K562 (cell line): ENCODE data around the gene WWOX. TPM values are rescaled to one million over a fixed set of nuclear protein-coding genes. Genes with fewer than 3 reads are reported as not detected.

ENCODE experiments used
- ATAC-seq: fragments of 200-7000 bp; cut with Tn5 transposase; 3 replicates; pipeline ENCODE4 v1.9.1; 2020; ENCODE audit warnings: moderate library complexity
- BruUV-seq: library from RNA; stranded (reverse); fragments of 400-500 nt; replicated peaks from 2 replicates; lab custom pipeline; 2021; lab: Mats Ljungman, UMichigan
- CTCF ChIA-PET: fragments of 300-600 bp; formaldehyde crosslinking; extraction: SDS; loops from one replicate; lab custom pipeline; 2021; ENCODE audit warnings: low intra/inter-chr PET ratio; lab: Yijun Ruan, JAX
- POLR2A ChIA-PET: fragments of 300-600, 350-650 bp; sonication (Branson Sonifier 250); formaldehyde crosslinking; extraction: SDS; loops from one replicate; lab custom pipeline; 2021; ENCODE audit warnings: antibody characterized with exemption, inconsistent platforms; lab: Yijun Ruan, JAX
- DNase-seq, 4 experiments: peaks; one replicate each; pipeline versions ENCODE4 v3.0.0 to v3.0.0-alpha.2; 2011 to 2018; ENCODE audit warnings: low spot score in 3 of 4, mixed read lengths in 3 of 4; ENCODE audit errors: extremely low read depth in 1 of 4
- FAIRE-seq: peaks from 2 replicates; lab custom pipeline; 2011; peaks lifted over from hg19 to GRCh38; lab: Jason Lieb, UNC
- H2AFZ ChIP-seq: 2 replicates; pipeline ENCODE4 v1.6.0; 2011; ENCODE audit warnings: low read depth, low read length, control low read depth, inconsistent platforms
- H3K27ac ChIP-seq: fragments of 200-600 bp; 3 replicates; pipeline ENCODE4 v1.8.0; 2011; ENCODE audit warnings: low read depth, mild to moderate bottlenecking, control low read depth, inconsistent platforms, low read length, moderate library complexity, mixed read lengths; ENCODE audit errors: extremely low read depth
- H3K27me3 ChIP-seq, 2 experiments: fragments of 300-600 bp in 1 of 2; 2 replicates in 1 of 2; 3 replicates in 1 of 2; pipeline versions ENCODE4 v1.6.0 to v1.8.0; 2011; ENCODE audit warnings: inconsistent platforms in 2 of 2, low read length in 2 of 2, mild to moderate bottlenecking in 1 of 2, mixed read lengths in 1 of 2, moderate library complexity in 1 of 2; ENCODE audit not compliant: control insufficient read depth in 2 of 2, insufficient read depth in 2 of 2
- H3K36me3 ChIP-seq: fragments of 300-600 bp; 3 replicates; pipeline ENCODE4 v1.8.0; 2011; ENCODE audit warnings: mild to moderate bottlenecking, low read length, inconsistent platforms; ENCODE audit not compliant: control insufficient read depth, insufficient read depth
- H3K4me1 ChIP-seq, 2 experiments: fragments of 200-600 bp in 1 of 2; replicated peaks in 1 of 2; 2 replicates in 1 of 2; 3 replicates in 1 of 2; pipeline versions ENCODE4 v1.5.1 to v1.8.0; 2011; ENCODE audit warnings: inconsistent platforms in 2 of 2, low read length in 2 of 2, mild to moderate bottlenecking in 1 of 2, mixed read lengths in 1 of 2, moderate library complexity in 1 of 2; ENCODE audit not compliant: control insufficient read depth in 2 of 2, insufficient read depth in 2 of 2
- H3K4me2 ChIP-seq: 2 replicates; pipeline ENCODE4 v1.6.1; 2011; ENCODE audit warnings: low read length, control low read depth, inconsistent platforms, mixed read lengths; ENCODE audit not compliant: insufficient read depth
- H3K4me3 ChIP-seq: fragments of 200-600 bp; sonication (generic), shearing (Covaris generic); 2 replicates; pipeline ENCODE4 v1.5.1; 2016; ENCODE audit warnings: control low read depth, inconsistent platforms
- H3K79me2 ChIP-seq: fragments of 200-600 bp; 3 replicates; pipeline ENCODE4 v1.8.0; 2011; ENCODE audit warnings: low read length, inconsistent platforms; ENCODE audit not compliant: control insufficient read depth, insufficient read depth
- H3K9ac ChIP-seq, 2 experiments: 2 replicates each; pipeline versions ENCODE4 v1.6.0 to v1.6.1; 2011; ENCODE audit warnings: low read depth in 2 of 2, low read length in 2 of 2, control low read depth in 1 of 2, inconsistent platforms in 1 of 2, mild to moderate bottlenecking in 1 of 2, mixed read lengths in 1 of 2; ENCODE audit not compliant: insufficient read depth in 1 of 2
- H3K9me1 ChIP-seq: one replicate; pipeline ENCODE4 v1.6.0; 2011; ENCODE audit warnings: inconsistent platforms, mild to moderate bottlenecking, low read length, moderate library complexity; ENCODE audit not compliant: control insufficient read depth, insufficient read depth
- H3K9me3 ChIP-seq: replicated peaks from 2 replicates; pipeline ENCODE4 v1.5.1; 2011; ENCODE audit warnings: low read depth, low read length, inconsistent platforms; ENCODE audit not compliant: control insufficient read depth, insufficient read depth
- H4K20me1 ChIP-seq: replicated peaks from 2 replicates; pipeline ENCODE4 v1.6.1; 2011; ENCODE audit warnings: low read length, inconsistent platforms, mixed read lengths; ENCODE audit not compliant: control insufficient read depth, insufficient read depth
- MTA3 ChIP-seq: fragments of 450-650 bp; formaldehyde crosslinking; IDR thresholded peaks from 2 replicates; pipeline ENCODE4 v1.6.1; 2017; ENCODE audit warnings: mild to moderate bottlenecking, borderline replicate concordance
- SMAD4 ChIP-seq: fragments of 250-450 bp; sonication (Bioruptor Pico); conservative IDR thresholded peaks from 2 replicates; pipeline ENCODE4 v1.8.0; 2021; ENCODE audit warnings: inconsistent platforms, mild to moderate bottlenecking, moderate library complexity
- TAF7 ChIP-seq: fragments of 450-650 bp; IDR thresholded peaks from 2 replicates; pipeline ENCODE4 v1.6.1; 2016; ENCODE audit warnings: missing genetic modification characterization, missing compliant biosample characterization
- WGBS: fragments of 100-300 bp; shearing (Covaris generic); methylation state at CpG from one replicate; pipeline ENCODE4 v1.1.6; 2016; ENCODE audit warnings: low coverage, mixed read lengths; ENCODE audit not compliant: insufficient coverage; ENCODE audit errors: missing lambda C conversion rate; 5-methylcytosine and 5-hydroxymethylcytosine counted together
- in situ Hi-C: fragments of 300-500 bp; cut with MboI; formaldehyde crosslinking; loops from 4 replicates; pipeline ENCODE4 v1.15.0; 2018; ENCODE audit warnings: inconsistent platforms, mixed read lengths
- intact Hi-C: fragments of 100-400 bp; cut with micrococcal nuclease; formaldehyde crosslinking; loops from 2 replicates; pipeline ENCODE4 v1.14.2; 2022
- polyA plus RNA-seq, 8 experiments: library from polyadenylated mRNA; depleted of rRNA in 4 of 8; stranded (reverse) in 5 of 8; unstranded in 3 of 8; fragments of >200 nt; fragmentation: Nextera tagmentation in 2 of 8; fragmentation: Illumina TruSeq in 1 of 8; extraction: Ambion mirVana in 2 of 8; extraction: Trizol in 1 of 8; gene quantifications; 2 replicates each; pipeline versions ENCODE4 v1.2.1 to v1.2.3, GENCODE V29; 2011 to 2014; ENCODE audit warnings: inconsistent platforms in 1 of 8, missing spikeins in 1 of 8
- total RNA-seq, 7 experiments: library from RNA; depleted of rRNA in 6 of 7; stranded (reverse); fragments of >200 nt in 6 of 7; fragmentation: Illumina TruSeq in 2 of 7; extraction: Trizol in 2 of 7; gene quantifications; 2 replicates each; pipeline versions ENCODE4 v1.2.1 to v1.2.3, GENCODE V29; 2011 to 2021; ENCODE audit warnings: low replicate concordance in 1 of 7
- TF ChIP-seq, protein P1 (sequence below): sonication (generic); formaldehyde crosslinking; IDR thresholded peaks from 2 replicates; pipeline ENCODE4 v1.8.1; 2023; ENCODE audit warnings: mild to moderate bottlenecking, missing genetic modification reagents

The WWOX gene
- total and polyA plus RNA-seq, 9 of the 15 experiments (the other 6 are each of a cell fraction or from before 2014, with no cell fraction given): 1.6 to 22.7 (median 8.1) TPM

DNA sequence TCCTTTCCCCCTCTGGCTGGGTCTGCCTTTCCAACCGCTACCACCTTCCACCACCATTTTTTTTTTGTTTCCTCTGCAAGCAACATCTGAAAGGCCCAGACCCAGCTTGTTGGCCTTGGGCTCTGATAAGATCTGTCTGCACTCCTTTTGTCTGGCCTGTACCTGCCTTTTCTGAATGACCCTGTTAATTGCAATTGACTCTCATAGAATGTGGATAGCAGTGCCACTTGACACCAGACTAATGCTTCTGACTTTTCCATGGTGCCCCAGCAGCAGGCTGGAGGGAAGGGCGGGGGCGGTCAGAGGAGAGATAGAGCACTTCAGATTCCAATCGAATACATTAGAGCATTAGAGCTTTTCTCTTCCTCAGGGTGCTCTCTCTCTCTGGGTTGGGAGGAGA is 538.9 kb downstream of the WWOX start:
- WGBS: 2% methylated on average over 4 of the region's 4 CpGs
- FAIRE-seq: no peak
- no peaks in the 10 kb centered on the region for H3K4me1 ChIP-seq
- H4K20me1 ChIP-seq: no peaks in the 10 kb centered on the region; the same call in 1 of the 2 replicates
- DNase-seq: no peak
- no peak overlapping the region for H3K4me2 ChIP-seq
- H3K9me1 ChIP-seq: no peaks in the 10 kb centered on the region
- no peaks in the 10 kb centered on the region for H3K9me3 ChIP-seq
- peaks cover 29 to 38% of the 10 kb centered on the region in 2 experiments for H3K27me3 ChIP-seq
- intact Hi-C loops: no loop called here
- no peak for ATAC-seq
- no peaks in the 10 kb centered on the region; the same call in 2 of the 3 replicates for H3K36me3 ChIP-seq
- CTCF ChIA-PET: no interaction called here
- TF ChIP-seq MTA3 (no peak), SMAD4 (no peak), TAF7 (tag) (no peak)
- TF ChIP-seq, protein P1, sequence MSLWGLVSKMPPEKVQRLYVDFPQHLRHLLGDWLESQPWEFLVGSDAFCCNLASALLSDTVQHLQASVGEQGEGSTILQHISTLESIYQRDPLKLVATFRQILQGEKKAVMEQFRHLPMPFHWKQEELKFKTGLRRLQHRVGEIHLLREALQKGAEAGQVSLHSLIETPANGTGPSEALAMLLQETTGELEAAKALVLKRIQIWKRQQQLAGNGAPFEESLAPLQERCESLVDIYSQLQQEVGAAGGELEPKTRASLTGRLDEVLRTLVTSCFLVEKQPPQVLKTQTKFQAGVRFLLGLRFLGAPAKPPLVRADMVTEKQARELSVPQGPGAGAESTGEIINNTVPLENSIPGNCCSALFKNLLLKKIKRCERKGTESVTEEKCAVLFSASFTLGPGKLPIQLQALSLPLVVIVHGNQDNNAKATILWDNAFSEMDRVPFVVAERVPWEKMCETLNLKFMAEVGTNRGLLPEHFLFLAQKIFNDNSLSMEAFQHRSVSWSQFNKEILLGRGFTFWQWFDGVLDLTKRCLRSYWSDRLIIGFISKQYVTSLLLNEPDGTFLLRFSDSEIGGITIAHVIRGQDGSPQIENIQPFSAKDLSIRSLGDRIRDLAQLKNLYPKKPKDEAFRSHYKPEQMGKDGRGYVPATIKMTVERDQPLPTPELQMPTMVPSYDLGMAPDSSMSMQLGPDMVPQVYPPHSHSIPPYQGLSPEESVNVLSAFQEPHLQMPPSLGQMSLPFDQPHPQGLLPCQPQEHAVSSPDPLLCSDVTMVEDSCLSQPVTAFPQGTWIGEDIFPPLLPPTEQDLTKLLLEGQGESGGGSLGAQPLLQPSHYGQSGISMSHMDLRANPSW (CRISPR knock-in tag): no peak
- TF ChIP-seq, all 486 proteins: peak for 0
- Histone ChIP-seq H3K79me2 (no peaks in the 10 kb centered on the region), H2AFZ (no peak overlapping the region), H3K9ac (no peak overlapping the region), H3K27ac (no peak overlapping the region), H3K4me3 (no peak overlapping the region)
- no TSS peak for BruUV-seq
- in situ Hi-C loops: no loop called here
- POLR2A ChIA-PET: interaction anchor here (0.9 kb wide), 1 partner anchor 22 kb away, joined by 3 read pairs; no protein-coding TSS in a partner anchor
